ENCODE data around the gene SLC17A7.
A peak's percentile ranks its signal among the peaks of the same experiment; 100 is the strongest.
"Not testable (repeated sequence)": the region's sequence is repeated elsewhere in the genome, so short reads cannot be mapped to it uniquely, and the experiment has no call there.

SLC17A7 gene

GRCh38 chr19:49451430-49452181 is 10.3 kb upstream of the SLC17A7 start, which contains the start of gene PIH1D1:
Gene PIH1D1, minus strand, starts transcription at chr19:49451814. Its CDS starts 240 bp downstream, at chr19:49451574.
- H3K4me3 ChIP-seq (ENCODE audit: low read depth in 1 of 2, low read length in 1 of 2), result peak within 1 kb of the TSS; percentile 83 to 97
- no peaks in the 10 kb centered on the region for H3K27me3 ChIP-seq
- peak within 1 kb of the TSS; percentile 88 for H3K27ac ChIP-seq
- TF ChIP-seq CTCF (IDR thresholded peaks at IDR 0.05), result peak; percentile 10
- no peaks in the 10 kb centered on the region for H3K9me3 ChIP-seq
- peaks cover 13% of the 10 kb centered on the region for H3K36me3 ChIP-seq
- peaks cover 24 to 25% of the 10 kb centered on the region in 2 experiments for H3K4me1 ChIP-seq (ENCODE audit: control insufficient read depth in 1 of 2, insufficient read depth in 1 of 2, low read depth in 1 of 2, low read length in 1 of 2)

GRCh38 chr19:49450405-49450804 is 9.1 kb upstream of the SLC17A7 start:
- Histone ChIP-seq H3K27ac (peak overlapping the region; percentile 45), H3K27me3 (no peaks in the 10 kb centered on the region), H3K9me3 (no peaks in the 10 kb centered on the region), H3K4me3 (ENCODE audit: low read depth in 1 of 2, low read length in 1 of 2) (no peak overlapping the region), H3K36me3 (peaks cover 16% of the 10 kb centered on the region), H3K4me1 (ENCODE audit: control insufficient read depth in 1 of 2, insufficient read depth in 1 of 2, low read depth in 1 of 2, low read length in 1 of 2) (peaks cover 24 to 25% of the 10 kb centered on the region in 2 experiments)
- no peak for TF ChIP-seq CTCF (IDR thresholded peaks at IDR 0.05)

GRCh38 chr19:49448432-49448786 is 7.1 kb upstream of the SLC17A7 start:
- Histone ChIP-seq H3K4me1 (ENCODE audit: control insufficient read depth in 1 of 2, insufficient read depth in 1 of 2, low read depth in 1 of 2, low read length in 1 of 2) (peaks cover 21 to 22% of the 10 kb centered on the region in 2 experiments), H3K9me3 (no peaks in the 10 kb centered on the region), H3K27me3 (no peaks in the 10 kb centered on the region), H3K4me3 (ENCODE audit: low read depth in 1 of 2, low read length in 1 of 2) (no peak overlapping the region), H3K27ac (no peak overlapping the region), H3K36me3 (peaks cover 16% of the 10 kb centered on the region)
- TF ChIP-seq CTCF (IDR thresholded peaks at IDR 0.05), result no peak

GRCh38 chr19:49447485-49448431 is 6.4 kb upstream of the SLC17A7 start:
- peaks cover 16% of the 10 kb centered on the region for H3K36me3 ChIP-seq
- H3K4me1 ChIP-seq (ENCODE audit: control insufficient read depth in 1 of 2, insufficient read depth in 1 of 2, low read depth in 1 of 2, low read length in 1 of 2), result peaks cover 24 to 27% of the 10 kb centered on the region in 2 experiments
- H3K27me3 ChIP-seq, result peaks cover 3% of the 10 kb centered on the region
- no peak overlapping the region for H3K27ac ChIP-seq
- TF ChIP-seq CTCF (IDR thresholded peaks at IDR 0.05), result no peak
- no peak overlapping the region for H3K4me3 ChIP-seq (ENCODE audit: low read depth in 1 of 2, low read length in 1 of 2)
- H3K9me3 ChIP-seq, result no peaks in the 10 kb centered on the region

GRCh38 chr19:49445997-49446396 is 4.7 kb upstream of the SLC17A7 start:
- Histone ChIP-seq H3K27me3 (peaks cover 21% of the 10 kb centered on the region), H3K4me1 (ENCODE audit: control insufficient read depth in 1 of 2, insufficient read depth in 1 of 2, low read depth in 1 of 2, low read length in 1 of 2) (peaks cover 17 to 18% of the 10 kb centered on the region in 2 experiments), H3K9me3 (no peaks in the 10 kb centered on the region), H3K4me3 (ENCODE audit: low read depth in 1 of 2, low read length in 1 of 2) (no peak overlapping the region), H3K36me3 (peaks cover 16% of the 10 kb centered on the region), H3K27ac (no peak overlapping the region)
- no peak for TF ChIP-seq CTCF (IDR thresholded peaks at IDR 0.05)

GRCh38 chr19:49444100-49444700 is 2.9 kb upstream of the SLC17A7 start:
- not testable (repeated sequence) for H3K27ac ChIP-seq, H3K9me3 ChIP-seq
- Histone ChIP-seq H3K4me1 (ENCODE audit: control insufficient read depth in 1 of 2, insufficient read depth in 1 of 2, low read depth in 1 of 2, low read length in 1 of 2) (peaks cover 17 to 18% of the 10 kb centered on the region in 2 experiments), H3K27me3 (peaks cover 39% of the 10 kb centered on the region), H3K4me3 (ENCODE audit: low read depth in 1 of 2, low read length in 1 of 2) (peak overlapping the region in 1 of 2 experiments; percentile 92), H3K36me3 (peaks cover 16% of the 10 kb centered on the region)

Measured in neutrophil (primary cell).